BJ (cell line): Measurements from ENCODE around the gene POU2F1. TPM values are rescaled to one million over a fixed set of nuclear protein-coding genes. Genes with fewer than 3 reads are reported as not detected.

Experiments
- CTCF ChIA-PET: fragments of 350-600 bp; formaldehyde crosslinking; extraction: SDS; loops from one replicate; lab custom pipeline; 2021; ENCODE audit warnings: antibody characterized with exemption, inconsistent platforms; lab: Yijun Ruan, JAX
- POLR2A ChIA-PET: fragments of 300-600 bp; sonication (Branson Sonifier 250); formaldehyde crosslinking; extraction: SDS; loops from one replicate; lab custom pipeline; 2021; ENCODE audit warnings: antibody characterized with exemption; lab: Charles Lee
- DNase-seq: peaks from one replicate; pipeline ENCODE4 v3.0.0-alpha.2; 2011; ENCODE audit warnings: low read depth
- H3K27me3 ChIP-seq: 2 replicates; pipeline ENCODE4 v1.6.0; 2011; ENCODE audit warnings: low read length; ENCODE audit not compliant: control insufficient read depth, insufficient read depth
- H3K36me3 ChIP-seq: 2 replicates; pipeline ENCODE4 v1.5.1; 2011; ENCODE audit warnings: low read length; ENCODE audit not compliant: control insufficient read depth, insufficient read depth
- H3K4me3 ChIP-seq: 2 replicates; pipeline ENCODE4 v1.5.1; 2011; ENCODE audit warnings: low read depth, mild to moderate bottlenecking, control low read depth, low read length
- CTCF ChIP-seq: IDR thresholded peaks from 2 replicates; pipeline ENCODE4 v1.5.1; 2011; ENCODE audit warnings: low read depth, mild to moderate bottlenecking, control low read depth, inconsistent platforms, low read length, moderate library complexity; ENCODE audit not compliant: insufficient read depth
- polyA plus RNA-seq: library from polyadenylated mRNA; depleted of rRNA; stranded (reverse); fragments of >200 nt; gene quantifications from 2 replicates; pipeline ENCODE4 v1.2.3, GENCODE V29; 2011

POU2F1 gene
- polyA plus RNA-seq, 1 experiment, result 4.6 TPM

GRCh38 chr1:167471568-167471967 lies 250.9 kb downstream of the POU2F1 start:
- no peak for TF ChIP-seq CTCF
- no peak for DNase-seq
- Histone ChIP-seq H3K4me3 (no peak overlapping the region), H3K36me3 (no peaks in the 10 kb centered on the region), H3K27me3 (peaks cover 3% of the 10 kb centered on the region)
- CTCF ChIA-PET, result no interaction called here
- POLR2A ChIA-PET, result no interaction called here

DNA sequence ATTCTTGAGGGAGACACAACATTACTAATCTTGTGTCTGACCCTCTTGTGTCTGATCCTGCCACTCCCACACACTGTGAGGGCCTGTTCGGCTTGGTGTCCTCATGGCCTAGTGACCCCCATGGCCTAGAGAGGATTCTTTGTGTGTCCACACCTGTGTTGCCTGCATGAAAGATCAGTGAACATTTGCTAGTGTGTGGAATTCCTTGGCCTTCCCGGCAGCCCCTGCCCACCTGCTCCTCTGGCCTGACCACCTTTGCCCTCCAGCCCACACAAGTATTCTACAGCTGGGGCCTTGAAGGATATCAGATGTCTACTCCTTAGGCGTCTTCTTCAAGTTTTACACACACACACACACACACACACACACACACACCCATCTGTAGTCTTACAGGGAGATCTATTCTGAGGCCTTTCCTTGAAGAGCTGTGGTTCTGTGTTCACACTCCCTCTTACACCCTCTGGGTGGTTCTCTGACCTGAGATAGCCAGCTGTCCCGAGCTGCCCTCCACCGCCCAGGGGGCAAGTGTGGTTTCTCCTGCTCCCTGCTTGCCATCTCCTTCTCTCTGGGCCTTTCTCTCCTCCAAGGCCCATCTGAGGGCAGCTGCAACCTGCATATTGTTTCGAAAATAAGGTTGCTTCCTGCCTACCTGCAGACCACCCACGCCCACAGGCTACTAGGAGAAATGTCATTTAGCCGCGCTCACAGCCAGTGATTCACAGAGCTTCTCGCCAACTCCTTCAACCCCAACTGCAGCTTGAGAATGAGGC lies 252.3 kb downstream of the POU2F1 start:
- TF ChIP-seq CTCF, result no peak
- H3K36me3 ChIP-seq, result no peaks in the 10 kb centered on the region
- no peak overlapping the region for H3K4me3 ChIP-seq
- ChIA-PET CTCF (interaction anchor here (0.6 to 1.5 kb wide), 2 partner anchors 14 to 61 kb away, joined by 3 to 4 read pairs; no protein-coding TSS in a partner anchor), POLR2A (no interaction called here)
- no peak for DNase-seq
- H3K27me3 ChIP-seq, result peaks cover 3% of the 10 kb centered on the region; the same call in 1 of the 2 replicates

DNA sequence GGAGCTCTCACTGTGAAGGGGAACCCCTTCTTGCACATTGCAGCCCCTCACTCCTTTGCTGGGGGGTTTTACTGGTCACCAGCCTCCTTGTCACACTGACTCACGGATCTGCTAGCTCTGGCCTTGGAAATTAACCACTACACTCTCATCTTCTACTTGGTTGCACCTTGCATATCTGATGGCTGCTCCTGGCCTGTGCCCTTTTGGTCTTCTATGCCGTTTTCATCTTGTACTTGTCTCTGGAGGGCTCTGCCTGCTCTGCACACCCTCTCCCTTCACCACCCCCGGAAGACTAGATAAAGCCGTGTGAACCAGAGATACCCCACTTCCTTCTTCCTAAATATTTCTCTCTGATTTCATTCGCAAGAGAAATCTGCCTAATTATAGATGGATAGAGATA lies 253.1 kb downstream of the POU2F1 start:
- CTCF ChIA-PET, result interaction anchor here (1.5 kb wide), 1 partner anchor 60 kb away, joined by 4 read pairs; no protein-coding TSS in a partner anchor
- DNase-seq, result no peak
- peaks cover 3% of the 10 kb centered on the region; the same call in 1 of the 2 replicates for H3K27me3 ChIP-seq
- POLR2A ChIA-PET, result interaction anchor here (0.5 kb wide), 1 partner anchor 175 kb away, joined by 5 read pairs; no protein-coding TSS in a partner anchor
- no peak overlapping the region for H3K4me3 ChIP-seq
- no peak for TF ChIP-seq CTCF
- H3K36me3 ChIP-seq, result no peaks in the 10 kb centered on the region

GRCh38 chr1:167474191-167474641 lies 253.5 kb downstream of the POU2F1 start:
- CTCF ChIA-PET, result no interaction called here

More at GRCh38 chr1:167474191-167474641, 253.5 kb downstream of the POU2F1 start:
- no peak for DNase-seq
- POLR2A ChIA-PET, result interaction anchor here (0.5 kb wide), 1 partner anchor 176 kb away, joined by 5 read pairs; no protein-coding TSS in a partner anchor
- Histone ChIP-seq H3K36me3 (no peaks in the 10 kb centered on the region), H3K27me3 (peaks cover 3% of the 10 kb centered on the region; the same call in 1 of the 2 replicates), H3K4me3 (no peak overlapping the region)
- no peak for TF ChIP-seq CTCF
